ENCODE measurements around the gene SOCS1. TPM values are rescaled to one million over a fixed set of nuclear protein-coding genes. Genes with fewer than 3 reads are reported as not detected.
A peak's percentile ranks its signal among the peaks of the same experiment; 100 is the strongest.

Gene SOCS1
- total RNA-seq, 1 experiment from 2014 or later: 12.5 TPM

DNA sequence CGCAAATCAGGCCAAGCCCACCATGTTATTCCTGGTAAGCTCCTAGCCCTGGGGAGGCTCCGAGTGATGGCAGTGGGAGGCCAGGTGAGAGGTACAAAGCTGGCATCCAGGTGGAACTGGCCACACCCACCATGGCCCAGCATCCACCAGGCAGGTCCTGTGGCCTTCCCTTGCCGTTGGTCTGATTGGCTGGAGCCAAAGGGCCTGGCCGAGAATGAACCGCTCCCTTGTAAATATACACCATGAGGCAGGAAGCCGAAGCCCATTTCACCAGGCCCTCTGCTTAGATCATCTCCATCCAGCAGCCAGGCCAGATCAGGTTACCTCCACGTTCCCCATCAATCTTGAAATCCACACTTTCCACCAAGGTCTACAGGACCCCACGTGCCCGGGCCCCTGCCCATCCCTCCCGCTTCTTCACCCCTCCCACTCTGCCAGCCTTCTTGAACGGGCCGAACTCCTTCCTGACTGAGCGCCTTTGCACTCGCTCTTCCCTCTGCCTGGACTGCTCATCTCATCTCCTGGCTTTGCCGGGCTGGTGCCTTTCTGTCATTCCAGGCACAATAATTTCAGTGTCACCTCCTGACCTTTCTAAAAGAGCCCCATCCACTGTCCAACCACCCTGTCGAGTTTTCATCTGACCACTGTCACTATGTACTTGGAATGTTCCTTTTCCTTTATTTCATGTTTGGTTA lies 5.8 kb downstream of the SOCS1 start:
- Histone ChIP-seq H3K4me3 (ENCODE audit: low read length) (no peak overlapping the region), H2AFZ (ENCODE audit: low read length) (no peak overlapping the region), H3K27me3 (ENCODE audit: low read length) (no peaks in the 10 kb centered on the region), H3F3A (ENCODE audit: low read length, unreplicated experiment) (no peaks in the 10 kb centered on the region), H3K79me2 (ENCODE audit: low read length) (peaks cover 22% of the 10 kb centered on the region), H3K27ac (ENCODE audit: low read length) (no peak overlapping the region), H3K9me3 (ENCODE audit: low read length) (no peaks in the 10 kb centered on the region), H3K9ac (ENCODE audit: low read length) (no peak overlapping the region), H3K9me2 (replicated peaks; ENCODE audit: low read length) (no peaks in the 10 kb centered on the region), H4K20me1 (ENCODE audit: low read length) (peaks cover 22% of the 10 kb centered on the region), H3K36me3 (ENCODE audit: low read depth, low read length) (no peaks in the 10 kb centered on the region), H3K4me2 (ENCODE audit: low read length) (no peak overlapping the region), H3K4me1 (ENCODE audit: insufficient read depth, low read length) (peaks cover 17% of the 10 kb centered on the region)
- no TSS peak for BruUV-seq (replicated peaks)
- CTCF ChIA-PET: no interaction called here
- TF ChIP-seq EZH2 (IDR thresholded peaks at IDR 0.05; ENCODE audit: low read length, unreplicated experiment): no peak
- TF ChIP-seq CTCF (conservative IDR thresholded peaks at IDR 0.05; ENCODE audit: low read depth, low read length): no peak
- no peak for TF ChIP-seq EZH2phosphoT487 (IDR thresholded peaks at IDR 0.05; ENCODE audit: borderline replicate concordance, low read length)
- POLR2A ChIA-PET (ENCODE audit: unreplicated experiment): no interaction called here
- intact Hi-C loops (cut with micrococcal nuclease): loop anchor here (10.0 kb wide), 1 partner anchor 115 kb away; no protein-coding TSS in a partner anchor
- ATAC-seq (peak; percentile 30; the same call in 1 of the 2 replicates), DNase-seq (peak; percentile 19)

- no peaks in the 10 kb centered on the region for H3K9me2 ChIP-seq (replicated peaks; ENCODE audit: low read length)
- ATAC-seq (no peak), DNase-seq (no peak)
- intact Hi-C loops (cut with micrococcal nuclease): loop anchor here (10.0 kb wide), 1 partner anchor 115 kb away; no protein-coding TSS in a partner anchor
- H3K9me3 ChIP-seq (ENCODE audit: low read length): no peaks in the 10 kb centered on the region
- no peak overlapping the region for H3K9ac ChIP-seq (ENCODE audit: low read length)
- BruUV-seq (replicated peaks): no TSS peak
- ChIA-PET CTCF (no interaction called here), POLR2A (ENCODE audit: unreplicated experiment) (no interaction called here)
- no peak overlapping the region for H3K4me3 ChIP-seq (ENCODE audit: low read length)
- peaks cover 18% of the 10 kb centered on the region for H4K20me1 ChIP-seq (ENCODE audit: low read length)
- peaks cover 14% of the 10 kb centered on the region for H3K79me2 ChIP-seq (ENCODE audit: low read length)
- no peak overlapping the region for H3K27ac ChIP-seq (ENCODE audit: low read length)
- no peaks in the 10 kb centered on the region for H3K27me3 ChIP-seq (ENCODE audit: low read length)
- H3K4me2 ChIP-seq (ENCODE audit: low read length): no peak overlapping the region
- H3F3A ChIP-seq (ENCODE audit: low read length, unreplicated experiment): no peaks in the 10 kb centered on the region
- H2AFZ ChIP-seq (ENCODE audit: low read length): no peak overlapping the region
- peaks cover 13% of the 10 kb centered on the region for H3K4me1 ChIP-seq (ENCODE audit: insufficient read depth, low read length)
- no peaks in the 10 kb centered on the region for H3K36me3 ChIP-seq (ENCODE audit: low read depth, low read length)
- no peak for TF ChIP-seq EZH2phosphoT487 (IDR thresholded peaks at IDR 0.05; ENCODE audit: borderline replicate concordance, low read length)
- TF ChIP-seq CTCF (conservative IDR thresholded peaks at IDR 0.05; ENCODE audit: low read depth, low read length): no peak
- TF ChIP-seq EZH2 (IDR thresholded peaks at IDR 0.05; ENCODE audit: low read length, unreplicated experiment): no peak
Observed at GRCh38 chr16:11249233-11250061, 6.6 kb downstream of the SOCS1 start.

All from PC-3 (cell line).